Measurements from ENCODE around the gene GALNT9.
"Not testable (repeated sequence)": the region's sequence is repeated elsewhere in the genome, so short reads cannot be mapped to it uniquely, and the experiment has no call there.

Gene GALNT9

GRCh38 chr12:132295561-132295960, 33.8 kb downstream of the GALNT9 start:
- DNase-seq (ENCODE audit: low read depth, low spot score): not testable (repeated sequence)

- DNase-seq (ENCODE audit: low read depth, low spot score): no peak
Observed at GRCh38 chr12:132295101-132295526, 34.3 kb downstream of the GALNT9 start.

- no peak for DNase-seq (ENCODE audit: low read depth, low spot score)
Observed at GRCh38 chr12:132294121-132295034, 35.0 kb downstream of the GALNT9 start.

GRCh38 chr12:132292328-132293319, 36.8 kb downstream of the GALNT9 start:
- DNase-seq (ENCODE audit: low read depth, low spot score): no peak

- no peak for DNase-seq (ENCODE audit: low read depth, low spot score)
Observed at GRCh38 chr12:132291402-132292175, 37.8 kb downstream of the GALNT9 start.

GRCh38 chr12:132290203-132290540, 39.2 kb downstream of the GALNT9 start:
- no peak for DNase-seq (ENCODE audit: low read depth, low spot score)

GRCh38 chr12:132289356-132290202, 39.8 kb downstream of the GALNT9 start:
- no peak for DNase-seq (ENCODE audit: low read depth, low spot score)

- no peak for DNase-seq (ENCODE audit: low read depth, low spot score)
Observed at GRCh38 chr12:132288516-132289215, 40.7 kb downstream of the GALNT9 start.

- no peak for DNase-seq (ENCODE audit: low read depth, low spot score)
Observed at GRCh38 chr12:132287391-132288238, 41.8 kb downstream of the GALNT9 start.

- DNase-seq (ENCODE audit: low read depth, low spot score): no peak
Observed at GRCh38 chr12:132286912-132287311, 42.5 kb downstream of the GALNT9 start.

GRCh38 chr12:132285991-132286681, 43.3 kb downstream of the GALNT9 start:
- peak; percentile 13 for DNase-seq (ENCODE audit: low read depth, low spot score)

GRCh38 chr12:132284827-132285741, 44.3 kb downstream of the GALNT9 start:
- no peak for DNase-seq (ENCODE audit: low read depth, low spot score)

- no peak for DNase-seq (ENCODE audit: low read depth, low spot score)
Observed at GRCh38 chr12:132284071-132284826, 45.1 kb downstream of the GALNT9 start.

- DNase-seq (ENCODE audit: low read depth, low spot score): no peak
Observed at GRCh38 chr12:132282950-132283771, 46.2 kb downstream of the GALNT9 start.

GRCh38 chr12:132282031-132282949, 47.1 kb downstream of the GALNT9 start:
- DNase-seq (ENCODE audit: low read depth, low spot score): no peak
